A673 (cell line): ENCODE data around the gene ADGRL1.
"Not testable (repeated sequence)": the region's sequence is repeated elsewhere in the genome, so short reads cannot be mapped to it uniquely, and the experiment has no call there.

Experiments
- CTCF ChIP-seq: fragments of 300-800, 200-600 bp; sonication (generic); conservative IDR thresholded peaks from 2 replicates; pipeline ENCODE4 v1.5.1; 2017; ENCODE audit warnings: low read depth, mild to moderate bottlenecking, antibody characterized with exemption, low read length, moderate library complexity, mixed read lengths
- EZH2 ChIP-seq: fragments of 200-600 bp; sonication (generic); IDR thresholded peaks from 2 replicates; pipeline ENCODE4 v1.6.1; 2017; ENCODE audit warnings: borderline replicate concordance, low read depth, mild to moderate bottlenecking, mixed read lengths, antibody characterized with exemption, low read length; ENCODE audit not compliant: poor library complexity, severe bottlenecking

- TF ChIP-seq CTCF, EZH2: not testable (repeated sequence)
Measured at GRCh38 chr19:14195216-14195615, 10.8 kb downstream of the ADGRL1 start.
